ENCODE measurements around the gene TPD52L1. TPM values are rescaled to one million over a fixed set of nuclear protein-coding genes. Genes with fewer than 3 reads are reported as not detected.

The TPD52L1 gene
- total RNA-seq, 3 donors from 2014 or later (not counting 1 experiment from before 2014, with no cell fraction given), result 1.2 TPM; not detected in 1

GRCh38 chr6:125268765-125269164 lies 115.2 kb downstream of the TPD52L1 start:
- Histone ChIP-seq H3K27me3 (ENCODE audit: control insufficient read depth, insufficient read depth, low read length) (no peaks in the 10 kb centered on the region), H3K4me3 (ENCODE audit: low read length) (no peak overlapping the region), H3K27ac (ENCODE audit: low read length) (no peak overlapping the region), H3K4me1 (ENCODE audit: control insufficient read depth, insufficient read depth, low read length) (peaks cover 33% of the 10 kb centered on the region), H3K36me3 (ENCODE audit: control insufficient read depth, insufficient read depth, low read length) (peaks cover 11% of the 10 kb centered on the region), H3K9me3 (ENCODE audit: control insufficient read depth, insufficient read depth, low read length) (no peaks in the 10 kb centered on the region)
- H3K4me1 Mint-ChIP-seq, result peaks cover 31 to 35% of the 10 kb centered on the region in 2 donors
- H3K9me3 Mint-ChIP-seq, result no peaks in the 10 kb centered on the region
- no peaks in the 10 kb centered on the region for H3K36me3 Mint-ChIP-seq
- TF ChIP-seq CTCF (IDR thresholded peaks at IDR 0.05), result no peak
- H3K27me3 Mint-ChIP-seq (ENCODE audit: low read depth in 2 of 2), result no peaks in the 10 kb centered on the region
- intact Hi-C loops (cut with micrococcal nuclease), result no loop called here
- WGBS (ENCODE audit: insufficient coverage), result 95% methylated on average over 4 of the region's 4 CpGs
- H3K4me3 Mint-ChIP-seq, result no peak overlapping the region
- H3K27ac Mint-ChIP-seq, result peak overlapping the region; percentile 59 to 60
- DNase-seq, result no peak
- no peak for ATAC-seq

GRCh38 chr6:125269328-125269985 lies 115.9 kb downstream of the TPD52L1 start:
- Histone ChIP-seq H3K4me1 (ENCODE audit: control insufficient read depth, insufficient read depth, low read length) (peaks cover 30% of the 10 kb centered on the region), H3K27ac (ENCODE audit: low read length) (peak overlapping the region; percentile 31), H3K9me3 (ENCODE audit: control insufficient read depth, insufficient read depth, low read length) (no peaks in the 10 kb centered on the region), H3K36me3 (ENCODE audit: control insufficient read depth, insufficient read depth, low read length) (peaks cover 15% of the 10 kb centered on the region), H3K4me3 (ENCODE audit: low read length) (no peak overlapping the region), H3K27me3 (ENCODE audit: control insufficient read depth, insufficient read depth, low read length) (no peaks in the 10 kb centered on the region)
- intact Hi-C loops (cut with micrococcal nuclease), result no loop called here
- H3K4me1 Mint-ChIP-seq, result peaks cover 27 to 32% of the 10 kb centered on the region in 2 donors
- H3K9me3 Mint-ChIP-seq, result no peaks in the 10 kb centered on the region
- peak in 2 of 3 donors; percentile 74 to 80 for ATAC-seq
- H3K27me3 Mint-ChIP-seq (ENCODE audit: low read depth in 2 of 2), result no peaks in the 10 kb centered on the region
- no peak for TF ChIP-seq CTCF (IDR thresholded peaks at IDR 0.05)
- H3K27ac Mint-ChIP-seq, result peak overlapping the region; percentile 59 to 60
- DNase-seq, result no peak
- no peaks in the 10 kb centered on the region for H3K36me3 Mint-ChIP-seq
- H3K4me3 Mint-ChIP-seq, result peak overlapping the region; percentile 28
- 80% methylated on average over 7 of the region's 7 CpGs for WGBS (ENCODE audit: insufficient coverage)

GRCh38 chr6:125270380-125270779 lies 116.8 kb downstream of the TPD52L1 start:
- DNase-seq (no peak), ATAC-seq (no peak)
- Mint-ChIP-seq H3K4me3 (no peak overlapping the region), H3K27me3 (ENCODE audit: low read depth in 2 of 2) (no peaks in the 10 kb centered on the region), H3K27ac (no peak overlapping the region), H3K36me3 (no peaks in the 10 kb centered on the region), H3K4me1 (peaks cover 25 to 30% of the 10 kb centered on the region in 2 donors), H3K9me3 (no peaks in the 10 kb centered on the region)
- TF ChIP-seq CTCF (IDR thresholded peaks at IDR 0.05), result no peak
- intact Hi-C loops (cut with micrococcal nuclease), result no loop called here
- no peak overlapping the region for H3K4me3 ChIP-seq (ENCODE audit: low read length)
- 97% methylated on average over 4 of the region's 4 CpGs for WGBS (ENCODE audit: insufficient coverage)
- H3K4me1 ChIP-seq (ENCODE audit: control insufficient read depth, insufficient read depth, low read length), result peaks cover 24% of the 10 kb centered on the region
- no peak overlapping the region for H3K27ac ChIP-seq (ENCODE audit: low read length)
- H3K27me3 ChIP-seq (ENCODE audit: control insufficient read depth, insufficient read depth, low read length), result no peaks in the 10 kb centered on the region
- H3K36me3 ChIP-seq (ENCODE audit: control insufficient read depth, insufficient read depth, low read length), result peaks cover 17% of the 10 kb centered on the region
- no peaks in the 10 kb centered on the region for H3K9me3 ChIP-seq (ENCODE audit: control insufficient read depth, insufficient read depth, low read length)

Data from natural killer cell (primary cell).